HG02884 (cell line): Measurements from ENCODE around the gene TOX2.

ENCODE experiments used
- ATAC-seq: cut with Tn5 transposase; IDR thresholded peaks from one replicate; pipeline ENCODE4 v1.9.1; 2021; ENCODE audit warnings: mild to moderate bottlenecking, moderate library complexity; ENCODE audit not compliant: unreplicated experiment

TOX2 gene

DNA sequence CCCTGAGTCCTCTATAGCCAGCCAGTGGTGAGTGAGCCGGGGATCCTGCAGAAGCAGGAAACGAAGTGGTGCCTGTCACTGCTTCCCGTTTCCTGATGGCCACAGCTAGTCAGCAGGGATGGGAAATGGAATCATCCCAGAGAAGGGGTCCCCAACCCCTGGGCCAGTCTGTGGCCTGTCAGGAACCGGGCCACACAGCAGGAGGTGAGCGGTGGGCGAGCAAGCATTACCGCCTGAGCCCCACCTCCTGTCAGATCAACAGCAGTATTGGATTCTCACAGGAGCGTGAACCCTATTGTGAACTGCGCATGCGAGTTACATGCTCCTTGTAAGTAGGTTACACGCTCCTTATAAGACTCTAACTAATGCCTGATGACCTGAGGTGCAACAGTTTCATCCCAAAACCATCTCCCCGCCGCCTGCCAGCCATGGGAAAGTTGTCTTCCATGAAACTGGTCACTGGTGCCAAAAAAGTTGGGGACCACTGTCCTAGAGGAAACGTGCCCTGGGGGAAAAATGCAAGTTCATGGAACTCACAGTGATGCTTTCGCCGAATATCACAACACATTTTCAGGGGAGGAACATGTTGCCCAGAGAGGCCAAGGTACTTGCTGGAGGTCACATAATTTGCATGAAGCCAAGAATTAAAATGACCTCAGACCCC, 158.5 kb downstream of the TOX2 start:
- ATAC-seq = no peak

DNA sequence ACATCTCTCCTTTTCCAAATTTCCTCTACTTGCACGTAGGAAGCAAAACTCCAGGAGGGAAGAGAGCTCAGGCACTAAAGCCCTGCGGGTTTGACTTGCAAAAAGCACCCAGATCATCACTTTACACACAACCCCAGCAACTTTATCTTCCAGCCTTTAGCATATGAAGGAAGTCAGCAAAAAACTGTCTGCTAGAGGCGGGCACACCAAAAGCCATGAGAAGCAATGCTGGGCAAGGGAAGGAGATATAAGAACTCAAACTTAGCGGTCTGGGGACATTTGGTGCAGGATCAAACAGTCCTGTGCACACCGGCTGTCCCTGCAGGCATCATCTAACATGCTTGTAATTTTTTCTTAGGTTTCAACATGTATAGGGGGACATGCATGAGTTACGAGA, 159.0 kb downstream of the TOX2 start:
- ATAC-seq = no peak

DNA sequence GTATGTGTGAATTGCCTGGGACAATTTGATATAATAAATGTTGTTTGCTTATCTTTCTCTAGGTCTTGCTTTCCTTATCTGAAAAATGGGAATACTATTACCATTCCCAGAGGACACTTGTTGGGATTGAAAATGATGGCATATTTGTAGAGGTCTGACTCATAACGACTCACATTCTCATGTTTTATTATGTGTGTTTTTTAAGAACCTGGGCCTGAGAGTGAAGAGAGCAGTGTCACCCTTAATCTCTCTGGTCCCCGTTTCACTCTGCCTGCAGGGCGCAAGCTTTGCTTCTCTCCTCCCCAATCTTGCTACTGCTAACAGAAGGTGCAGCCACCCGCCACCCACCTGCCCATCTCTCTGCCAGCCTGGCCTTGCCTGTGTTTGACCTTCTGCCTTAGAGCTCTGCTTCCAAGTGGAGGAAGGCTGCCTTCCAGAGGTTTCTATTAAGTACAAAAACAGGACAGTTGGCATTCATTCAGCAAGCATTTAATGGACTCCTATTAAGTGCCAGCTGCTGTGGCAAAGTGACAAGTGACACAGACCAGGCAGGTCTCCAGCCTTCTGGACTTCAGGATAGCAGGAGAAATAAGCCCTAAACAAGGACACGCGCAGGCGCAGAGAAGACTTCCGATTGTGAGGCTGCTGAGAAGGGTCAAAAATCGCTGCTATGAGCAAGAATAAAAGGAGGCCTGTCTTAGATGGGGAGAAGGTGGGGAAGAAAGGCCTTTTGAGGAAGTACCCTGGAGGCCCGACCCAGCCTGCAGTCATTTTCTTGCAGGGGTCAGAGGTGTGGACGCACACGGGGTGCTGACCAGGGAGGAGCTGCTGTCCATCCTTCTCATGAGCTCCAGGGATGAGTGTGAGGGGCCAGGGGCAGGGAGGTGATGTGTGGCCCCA, 159.8 kb downstream of the TOX2 start:
- no peak for ATAC-seq

DNA sequence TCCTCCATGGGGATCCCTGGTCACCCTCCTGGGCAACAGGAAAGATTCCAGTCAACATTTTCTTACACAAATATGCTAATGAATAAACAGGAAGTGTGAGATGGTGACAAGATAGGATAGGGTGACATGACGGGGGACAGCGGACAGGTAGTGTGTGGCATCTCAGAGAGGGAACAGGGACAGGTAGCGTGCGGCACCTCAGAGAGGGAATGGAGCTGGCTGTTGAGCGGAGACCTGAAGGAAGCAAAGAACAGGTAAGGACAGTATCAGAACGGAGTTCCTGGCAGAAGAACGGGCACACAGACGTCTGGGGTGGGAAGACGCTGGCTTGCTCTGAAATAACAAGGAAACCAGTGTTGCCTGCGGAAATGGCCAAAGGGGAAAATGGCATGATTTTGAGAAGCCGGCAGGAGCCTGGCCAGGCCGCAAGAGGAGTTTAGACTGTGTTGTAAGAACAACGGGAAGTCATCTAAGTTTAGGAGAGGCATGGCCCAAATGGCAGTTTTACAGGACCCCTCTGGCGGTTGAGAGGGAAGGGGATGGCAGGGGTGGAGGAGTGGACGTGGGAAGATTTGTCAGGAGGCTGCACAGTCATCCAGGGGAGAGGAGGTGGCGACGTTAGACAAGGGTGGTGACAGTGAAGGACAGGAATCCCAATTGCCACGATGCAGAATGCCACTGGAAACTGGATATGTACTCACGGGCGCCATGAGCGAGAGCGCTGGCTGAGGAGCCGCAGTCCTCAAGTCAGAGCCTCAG, 160.7 kb downstream of the TOX2 start:
- no peak for ATAC-seq

DNA sequence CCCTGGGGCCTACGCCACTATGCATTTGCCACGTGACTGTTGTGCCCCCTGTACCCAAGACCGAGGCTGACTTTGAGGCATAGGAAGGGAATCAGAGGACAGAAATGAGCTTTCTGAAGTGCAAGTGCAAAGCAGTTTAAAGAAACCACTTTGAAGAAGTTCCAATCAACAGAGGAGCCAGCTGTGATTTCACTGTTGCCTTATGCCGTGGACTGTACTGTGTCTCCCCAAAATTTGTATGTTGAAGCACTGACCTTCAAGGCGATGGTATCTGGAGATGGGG, 161.2 kb downstream of the TOX2 start:
- no peak for ATAC-seq

DNA sequence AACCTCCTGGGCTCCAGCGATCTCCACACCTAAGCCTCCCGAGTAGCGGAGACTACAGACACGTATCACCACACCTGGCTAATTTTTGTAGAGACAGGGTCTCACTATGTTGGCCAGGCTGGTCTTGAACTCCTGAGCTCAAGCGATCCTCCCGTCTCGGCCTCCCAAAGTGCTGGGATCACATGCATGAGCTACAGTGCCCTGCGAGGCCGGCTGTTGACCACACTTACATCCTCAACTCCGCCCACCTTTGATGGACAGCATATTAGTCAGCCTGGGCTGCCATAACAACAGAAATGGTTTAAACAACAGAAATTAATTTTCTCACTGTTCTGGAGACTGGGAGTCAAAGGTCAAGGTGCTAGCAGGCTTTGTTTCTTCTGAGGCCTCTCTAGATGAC, 164.6 kb downstream of the TOX2 start:
- ATAC-seq = no peak

DNA sequence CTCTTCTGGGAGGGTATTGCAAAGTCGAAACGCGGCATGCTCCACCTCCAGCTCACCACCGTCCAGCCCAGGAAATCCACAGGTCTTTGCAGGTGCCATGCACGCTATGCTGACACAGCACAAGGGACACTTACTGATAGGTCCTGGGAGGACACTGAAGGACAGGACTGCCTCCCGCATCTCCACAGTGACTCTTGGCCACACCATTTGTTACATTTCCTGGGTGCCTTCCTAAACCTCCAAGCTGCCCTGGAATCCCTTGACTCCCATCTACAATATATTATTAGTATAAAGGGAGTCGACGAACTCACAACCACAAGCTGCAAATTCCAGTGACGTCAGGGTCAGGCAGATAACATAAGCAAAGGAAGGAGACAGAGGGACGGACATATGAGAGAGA, 165.4 kb downstream of the TOX2 start:
- no peak for ATAC-seq

DNA sequence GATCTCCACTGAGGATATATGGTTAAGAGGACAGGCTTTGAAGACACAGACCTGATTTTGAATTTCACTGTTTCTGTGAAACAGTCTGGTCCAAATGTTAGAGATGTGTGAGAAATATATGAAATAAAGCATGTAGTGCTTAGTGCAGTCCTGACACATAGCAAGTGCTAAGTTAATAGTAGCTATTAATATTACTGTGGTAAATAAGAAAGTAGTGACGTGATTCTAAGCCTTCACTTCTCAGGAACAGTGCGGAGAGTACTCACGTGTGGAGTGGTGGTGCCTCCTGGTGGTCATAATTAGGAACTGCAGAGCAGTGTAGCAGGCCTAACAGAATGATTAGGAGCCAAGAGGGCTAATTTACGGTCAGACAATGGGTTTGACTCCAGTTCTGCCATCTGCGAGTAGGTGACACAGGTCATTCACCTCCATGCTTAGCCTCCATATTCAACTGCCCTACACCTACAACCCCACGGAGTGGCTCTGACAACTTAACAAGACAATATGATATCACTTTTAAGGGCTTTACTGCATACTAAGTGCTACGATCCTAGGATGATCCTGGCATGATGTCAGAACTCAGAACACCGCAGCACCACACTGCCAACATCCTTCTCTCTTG, 166.1 kb downstream of the TOX2 start:
- peak; percentile 63 for ATAC-seq

DNA sequence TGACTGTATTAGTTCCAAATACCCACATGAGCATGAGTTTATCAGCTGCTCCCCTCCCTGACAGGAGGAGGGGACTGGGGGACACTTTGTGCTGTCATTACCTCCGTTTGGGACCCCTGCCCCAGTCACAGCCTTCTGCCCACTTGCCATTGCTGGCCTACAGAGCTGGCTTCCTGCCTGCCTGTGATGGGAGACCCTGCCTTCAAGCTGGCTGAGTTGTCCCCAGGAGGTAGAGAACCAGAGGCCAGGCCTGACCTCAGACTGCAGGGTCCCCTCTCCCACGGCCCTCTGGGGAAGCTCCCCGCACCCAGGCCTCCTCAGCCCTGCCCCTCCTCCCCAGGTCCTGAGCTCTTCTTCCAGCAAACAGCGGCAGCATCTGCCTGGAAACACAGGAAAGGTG, 166.8 kb downstream of the TOX2 start:
- ATAC-seq = no peak

DNA sequence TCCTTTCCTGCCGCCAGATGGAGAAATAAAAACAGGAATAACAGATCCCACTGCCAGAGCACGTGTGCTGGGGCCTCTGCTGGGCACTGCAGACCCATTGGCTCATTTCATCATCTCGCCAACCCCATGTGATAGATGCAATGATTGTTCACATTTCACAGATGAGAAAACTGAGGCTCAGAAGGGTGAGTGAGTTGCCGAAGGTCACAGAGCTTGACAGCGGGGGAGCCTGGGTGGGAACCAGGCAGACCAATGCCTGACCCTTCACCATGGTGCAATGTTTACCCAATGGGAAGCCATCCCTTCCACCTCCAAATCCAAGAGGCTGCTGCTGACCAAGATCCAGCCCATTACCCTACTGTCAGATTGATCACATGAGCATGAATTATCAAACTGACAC, 167.2 kb downstream of the TOX2 start:
- no peak for ATAC-seq

DNA sequence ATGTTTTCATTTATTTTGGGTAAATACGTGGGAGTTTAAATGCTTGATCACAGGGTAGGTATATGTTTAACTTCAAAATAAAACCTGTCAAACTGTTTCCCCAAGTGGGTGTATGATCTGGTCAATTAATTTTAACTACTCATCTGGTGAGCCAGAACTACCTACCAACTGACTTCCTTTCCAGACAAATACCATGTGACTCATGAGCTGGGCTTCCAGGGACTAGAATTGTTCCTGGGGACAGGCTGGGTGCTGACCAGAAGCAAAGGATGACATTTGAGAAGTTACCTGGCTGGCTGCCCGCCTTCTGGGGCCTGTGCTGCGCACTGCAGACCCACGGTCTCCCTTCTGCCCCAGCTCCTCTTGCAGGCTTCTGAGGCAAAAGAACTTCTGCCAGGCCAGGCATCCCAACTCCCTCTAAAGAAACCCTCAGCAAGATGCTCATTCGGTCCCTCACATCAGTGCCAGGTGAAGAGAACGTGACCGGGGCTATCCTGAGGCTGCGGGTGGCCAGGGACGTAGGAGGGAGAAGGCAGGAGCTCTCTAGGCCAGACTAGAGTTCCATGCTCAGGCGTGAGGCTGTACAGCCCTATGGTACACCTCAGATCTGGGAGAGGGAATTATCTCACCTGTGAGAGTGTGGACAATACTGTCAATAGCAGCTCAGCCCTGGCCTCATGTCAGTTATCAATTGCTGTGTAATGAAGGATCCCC, 168.7 kb downstream of the TOX2 start:
- ATAC-seq = no peak

DNA sequence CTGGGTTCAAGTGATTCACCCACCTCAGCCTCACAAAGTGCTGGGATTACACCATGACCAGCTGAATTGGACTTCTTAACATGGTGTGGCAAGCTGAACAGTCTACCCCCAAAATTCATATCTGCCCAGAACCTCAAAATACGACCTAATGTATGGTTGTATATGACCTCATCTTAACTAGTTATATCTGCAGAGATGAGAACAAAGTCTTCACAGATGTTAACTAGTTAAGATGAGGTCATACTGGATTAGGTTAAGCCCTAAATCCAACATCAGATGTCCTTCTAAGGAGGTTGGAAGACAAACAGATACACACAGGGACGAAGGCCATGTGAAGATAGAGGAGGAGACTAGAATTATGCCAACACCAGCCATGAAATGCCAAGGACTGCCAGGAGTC, 169.8 kb downstream of the TOX2 start:
- ATAC-seq = no peak

DNA sequence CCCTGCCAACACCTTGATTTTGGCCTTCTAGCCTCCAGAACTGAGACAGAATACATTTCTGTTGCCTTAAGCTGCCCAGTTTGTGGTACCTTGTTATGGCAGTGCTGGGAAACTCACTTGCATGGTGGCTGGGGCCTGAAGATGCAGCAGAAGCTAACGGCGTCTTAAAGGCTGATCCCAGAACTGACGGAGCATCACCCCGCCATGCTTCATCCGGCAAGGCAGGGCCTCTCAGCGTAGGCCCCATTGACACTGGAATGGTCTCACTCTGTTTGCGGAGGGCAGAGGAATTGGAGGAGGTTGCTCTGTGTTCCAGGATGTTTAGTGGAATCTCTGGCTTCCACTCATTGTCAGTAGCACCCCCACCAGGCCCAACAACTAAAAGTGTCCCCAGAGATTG, 170.2 kb downstream of the TOX2 start:
- ATAC-seq = no peak

DNA sequence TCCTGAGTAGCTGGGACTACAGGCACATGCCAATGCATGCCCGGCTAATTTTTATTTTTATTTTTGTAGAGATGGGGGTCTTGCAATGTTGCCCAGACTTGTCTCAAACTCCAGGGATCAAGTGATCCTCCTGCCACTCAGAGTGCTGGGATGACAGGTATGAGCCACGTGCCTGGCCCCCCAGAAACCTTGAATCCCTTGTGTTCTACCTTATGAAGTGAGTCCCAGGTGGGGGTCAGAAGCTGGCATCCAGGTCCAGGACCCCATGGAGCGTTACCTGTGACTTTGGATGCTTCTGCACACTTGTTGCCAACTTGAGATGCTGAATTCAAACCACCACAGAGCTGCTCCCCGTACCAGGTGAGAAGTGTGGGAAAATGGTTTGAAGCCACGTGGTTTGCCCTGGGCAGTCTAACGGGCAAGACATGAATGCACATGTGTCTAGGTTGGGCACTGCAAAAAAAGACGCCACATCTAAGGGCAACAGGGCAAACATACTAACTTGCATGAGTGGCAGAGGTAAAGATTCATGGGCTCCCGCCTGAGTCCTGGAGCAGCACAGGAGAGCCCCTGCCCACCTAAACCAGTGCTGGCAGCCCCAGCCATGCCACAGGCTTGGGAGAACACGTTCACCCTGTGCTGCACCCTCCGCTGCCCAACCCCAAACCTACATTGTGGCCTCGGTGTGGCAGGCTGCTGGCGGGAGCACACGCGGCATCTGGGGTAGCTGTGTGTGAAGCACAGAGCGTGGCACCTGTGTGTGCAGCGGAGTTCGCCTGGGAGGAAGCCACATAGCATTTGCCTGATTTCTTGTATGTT, 171.2 kb downstream of the TOX2 start:
- ATAC-seq = no peak

DNA sequence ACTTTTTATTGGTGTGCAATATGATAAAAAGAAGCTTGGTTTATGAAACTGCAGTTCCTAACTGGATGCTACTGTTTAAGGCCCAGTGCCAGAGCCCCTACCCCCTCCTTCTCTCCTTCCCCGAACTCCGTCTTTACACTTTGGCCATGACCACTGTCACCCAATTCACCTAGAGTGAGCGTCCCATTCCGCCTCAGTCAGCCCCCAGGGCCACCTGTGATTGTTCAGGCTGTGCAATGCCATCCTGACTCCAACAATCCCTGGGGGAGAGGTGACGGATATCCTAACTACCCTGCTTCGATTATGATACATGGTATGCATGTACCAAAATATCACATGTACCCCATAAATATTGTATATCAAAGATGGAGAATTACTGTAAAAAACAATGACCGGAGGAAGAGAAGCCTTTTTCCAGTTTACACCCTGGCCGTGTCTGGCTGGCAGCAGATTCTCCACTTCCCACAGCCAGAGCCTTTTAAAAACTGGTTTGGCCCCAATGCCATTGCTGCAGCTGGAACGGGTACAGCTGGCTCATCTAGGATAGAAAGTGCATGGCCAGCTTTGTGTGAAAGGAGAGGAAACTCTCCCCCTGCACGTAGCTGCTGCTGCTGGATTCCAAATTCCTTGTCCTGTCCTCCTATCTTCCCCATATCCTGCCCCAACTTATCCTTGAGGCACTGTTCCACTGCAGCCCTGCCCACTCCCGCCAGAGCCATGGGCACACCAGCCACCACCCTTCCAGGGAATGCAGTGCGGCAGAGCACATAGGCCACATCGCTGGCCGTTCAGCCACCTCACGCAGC, 172.6 kb downstream of the TOX2 start:
- no peak for ATAC-seq

DNA sequence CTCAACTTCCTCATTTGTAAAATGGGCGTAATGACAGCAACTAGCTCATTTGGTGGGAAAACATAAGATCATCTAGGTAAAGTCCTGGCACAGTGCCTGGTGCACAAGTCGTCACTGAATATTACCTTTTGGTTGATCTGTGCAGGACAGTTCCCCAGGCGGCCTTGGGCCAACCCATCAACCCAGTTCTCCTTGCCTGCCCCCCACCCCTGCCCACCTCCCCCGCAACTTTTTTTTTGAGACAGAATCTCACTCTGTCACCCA, 173.1 kb downstream of the TOX2 start:
- no peak for ATAC-seq

DNA sequence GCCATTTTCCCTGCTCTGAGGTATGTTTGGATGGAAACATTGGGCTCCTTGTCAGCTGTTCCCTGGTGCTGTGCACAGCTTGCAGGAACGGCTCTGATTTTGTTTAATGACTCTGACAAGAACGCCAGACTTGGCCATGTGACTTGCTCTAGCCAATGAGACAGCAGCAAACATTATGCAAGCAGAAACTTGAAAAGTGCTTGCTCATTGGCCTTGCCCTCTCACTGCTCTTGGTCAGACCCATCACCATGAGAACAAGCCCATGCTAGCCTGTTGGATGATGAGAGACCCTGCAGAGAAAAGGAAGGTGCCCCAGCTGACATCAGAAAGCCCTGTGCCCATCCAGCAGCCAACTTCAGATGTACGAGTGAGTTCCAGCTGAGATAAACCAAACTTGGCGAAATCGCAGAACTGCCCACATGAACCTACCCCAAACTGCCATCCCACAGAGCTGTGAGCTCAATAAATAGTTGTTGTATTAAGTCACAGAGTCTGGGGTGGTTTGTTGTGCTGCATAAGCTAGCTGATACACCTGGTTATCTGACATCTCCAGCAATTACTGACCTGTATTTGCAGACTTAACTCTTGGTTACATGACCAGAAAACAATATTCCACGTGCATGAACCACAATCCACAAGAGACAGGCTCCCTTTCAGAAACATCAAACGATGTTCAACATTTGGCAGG, 175.5 kb downstream of the TOX2 start:
- no peak for ATAC-seq

DNA sequence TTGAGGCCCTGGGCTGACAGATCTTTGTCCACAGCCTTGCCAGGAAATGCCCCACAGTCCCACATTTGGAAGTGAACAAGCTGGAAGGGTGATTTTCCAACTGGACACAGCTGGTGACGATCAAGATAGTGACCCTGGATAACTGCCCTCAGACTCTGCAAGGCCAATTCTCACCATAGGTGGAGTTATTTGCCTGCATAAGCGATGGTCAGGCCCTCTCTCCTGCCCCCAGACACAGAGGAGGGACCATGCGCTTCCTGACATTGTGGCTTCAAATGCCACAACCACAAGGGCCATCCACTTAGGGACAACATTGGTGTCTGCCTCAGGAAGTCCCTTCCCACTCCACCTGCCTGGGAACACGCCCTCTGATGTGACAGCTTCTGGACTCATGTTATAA, 176.4 kb downstream of the TOX2 start:
- no peak for ATAC-seq
